NCI-H446 (cell line): ENCODE data around the gene ADORA2A.

Experiments
- DNase-seq, 2 experiments: peaks; one replicate each; lab custom pipeline; 2025; lab: John Stamatoyannopoulos, UW

The ADORA2A gene

DNA sequence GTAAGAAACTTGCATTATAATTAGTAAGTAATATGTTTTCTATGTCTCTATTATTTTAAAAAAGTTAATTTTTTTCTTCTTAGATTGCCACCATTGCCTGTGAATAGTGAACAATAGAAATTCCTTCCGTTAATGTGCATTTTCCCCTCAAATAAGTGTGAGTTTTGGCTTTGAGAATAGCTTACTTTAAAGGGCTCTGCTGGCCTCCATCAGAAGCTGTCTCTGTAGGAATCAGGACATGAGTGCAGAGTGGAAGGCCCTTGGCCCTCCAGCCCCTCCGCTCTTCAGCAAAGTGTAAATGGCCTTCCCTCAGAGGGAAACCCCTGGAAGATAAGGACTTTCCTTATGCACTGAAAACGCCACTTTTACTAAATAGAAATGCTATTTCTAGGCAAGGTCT is 24.1 kb upstream of the ADORA2A start:
- DNase-seq, result no peak

DNA sequence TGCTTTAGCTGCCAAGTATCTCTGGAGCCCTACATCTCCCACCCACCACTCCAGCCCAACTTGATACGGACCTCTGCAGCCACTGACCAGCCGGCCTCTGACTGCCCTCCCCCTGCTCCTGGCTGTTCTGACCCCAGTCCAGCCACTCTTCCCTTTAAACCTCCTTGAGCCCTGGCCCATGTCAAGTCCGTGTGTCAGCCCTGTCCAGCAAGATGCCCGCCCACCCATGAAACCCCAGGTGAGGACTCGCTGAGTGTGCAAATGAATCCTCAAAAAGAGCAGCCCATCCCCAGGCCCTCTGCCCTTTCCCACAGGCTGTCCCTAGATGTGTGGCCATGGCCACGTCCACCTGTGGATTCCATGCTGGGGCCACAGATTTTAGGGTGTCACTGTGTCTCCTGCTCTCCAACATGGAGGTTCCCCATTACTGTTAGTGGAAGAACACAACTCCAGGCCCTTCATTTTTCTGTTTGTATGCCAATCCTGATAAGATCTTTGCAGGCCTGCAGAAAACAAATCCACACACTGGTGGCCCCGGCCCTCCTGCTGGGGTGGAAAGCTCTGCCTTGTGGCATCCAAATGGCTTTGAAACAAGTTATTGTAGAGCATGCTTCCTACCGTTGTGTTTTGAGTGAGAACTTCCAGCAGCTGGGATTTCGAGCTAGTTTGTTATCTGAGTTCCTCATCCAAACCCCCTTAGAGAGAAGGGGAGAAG is 22.7 kb upstream of the ADORA2A start:
- no peak for DNase-seq

DNA sequence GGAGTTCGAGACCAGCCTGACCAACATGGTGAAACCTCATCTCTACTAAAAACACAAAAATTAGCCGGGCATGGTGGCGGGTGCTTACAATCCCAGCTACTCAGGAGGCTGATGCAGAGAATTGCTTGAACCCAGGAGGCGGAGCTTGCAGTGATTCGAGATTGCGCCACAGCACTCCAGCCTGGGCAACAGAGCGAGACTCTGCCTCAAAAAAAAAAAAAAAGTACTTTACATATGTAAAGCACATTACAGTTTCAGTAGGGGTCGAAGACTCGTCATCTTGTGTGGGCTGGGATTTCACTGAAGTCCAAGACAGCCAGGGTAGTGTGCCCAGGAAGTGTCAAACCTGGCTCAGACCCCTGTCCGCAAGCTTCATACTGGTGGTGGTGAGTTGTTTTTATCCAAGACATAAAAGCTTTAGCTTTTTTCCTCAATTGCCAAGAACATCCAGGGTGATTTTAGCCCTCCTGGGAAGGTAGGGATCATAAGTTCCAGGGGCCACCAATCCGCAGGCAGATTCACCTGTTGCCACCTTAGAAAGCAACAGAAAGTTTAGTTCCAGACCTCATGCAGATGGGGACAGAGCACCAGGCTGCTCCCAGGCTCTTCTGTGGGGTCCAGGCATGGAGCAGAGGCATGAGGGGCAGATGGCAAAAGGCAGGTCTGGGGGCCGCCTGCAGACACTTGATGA is 21.6 kb upstream of the ADORA2A start:
- DNase-seq, result no peak

DNA sequence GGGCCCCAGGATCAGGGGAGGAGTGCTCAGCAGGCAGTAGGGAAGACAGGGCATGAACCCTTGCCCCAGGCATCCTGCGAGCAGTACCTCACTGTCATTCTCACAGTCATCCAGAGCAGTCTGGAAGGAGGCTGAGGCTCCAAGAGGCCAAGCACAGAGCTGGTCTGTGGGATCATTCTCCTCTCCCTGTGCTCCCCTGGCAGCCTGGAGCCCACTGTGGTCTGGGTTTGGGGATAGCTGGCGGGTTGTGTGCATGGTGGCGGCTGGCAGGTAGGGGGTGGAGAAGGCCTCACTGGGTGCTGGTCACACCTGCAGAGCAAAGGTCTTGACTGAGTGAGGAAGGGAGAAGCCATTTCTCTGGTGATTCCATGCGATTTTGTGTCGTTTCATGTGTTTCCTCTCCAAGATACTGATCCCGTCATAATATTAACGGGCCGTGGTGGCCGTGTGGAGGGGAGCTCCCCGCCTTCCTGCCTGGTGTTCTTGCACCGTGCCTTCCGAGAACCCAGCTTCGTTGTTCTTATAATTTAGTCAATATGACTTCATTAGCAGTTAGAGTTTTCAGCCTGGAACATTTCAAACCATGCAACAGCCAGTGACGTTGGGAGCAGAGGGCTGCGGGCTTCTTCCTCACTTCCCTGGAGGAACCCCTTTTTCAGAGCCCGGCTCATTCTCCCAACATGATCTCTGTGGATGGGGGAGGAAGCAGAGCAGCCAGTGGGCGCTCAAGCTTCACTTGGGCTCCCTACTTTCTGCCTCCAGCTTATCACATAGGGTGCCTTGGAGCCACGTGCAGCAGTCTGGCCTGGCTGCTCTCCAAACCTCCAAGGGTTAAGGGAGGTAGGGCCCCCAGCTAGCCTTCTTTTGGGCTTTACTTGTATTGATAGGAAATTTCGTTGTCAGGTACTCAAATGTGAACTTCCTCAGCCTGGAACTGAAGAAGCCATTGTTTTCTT is 20.8 kb upstream of the ADORA2A start:
- DNase-seq, result no peak

DNA sequence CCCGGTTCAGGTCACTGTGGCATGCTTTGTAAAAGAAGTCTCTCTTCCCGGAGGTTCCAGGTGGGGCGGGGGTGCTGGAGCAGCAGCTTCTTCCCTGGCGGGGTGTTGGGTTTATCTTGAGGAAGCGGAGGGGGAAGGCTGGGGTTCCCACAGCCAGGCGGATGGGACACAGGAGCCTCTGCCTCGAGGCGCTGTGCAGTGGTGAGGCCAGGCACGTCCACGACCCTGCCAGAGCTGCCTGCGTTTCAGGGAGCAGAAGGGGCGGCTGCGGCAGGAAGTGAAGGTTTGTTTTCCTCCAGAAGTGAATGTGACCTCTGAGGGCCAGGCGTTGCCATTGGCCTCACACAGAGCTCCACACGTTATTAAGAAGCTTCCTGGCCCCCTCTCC is 20.1 kb upstream of the ADORA2A start:
- DNase-seq, result no peak

DNA sequence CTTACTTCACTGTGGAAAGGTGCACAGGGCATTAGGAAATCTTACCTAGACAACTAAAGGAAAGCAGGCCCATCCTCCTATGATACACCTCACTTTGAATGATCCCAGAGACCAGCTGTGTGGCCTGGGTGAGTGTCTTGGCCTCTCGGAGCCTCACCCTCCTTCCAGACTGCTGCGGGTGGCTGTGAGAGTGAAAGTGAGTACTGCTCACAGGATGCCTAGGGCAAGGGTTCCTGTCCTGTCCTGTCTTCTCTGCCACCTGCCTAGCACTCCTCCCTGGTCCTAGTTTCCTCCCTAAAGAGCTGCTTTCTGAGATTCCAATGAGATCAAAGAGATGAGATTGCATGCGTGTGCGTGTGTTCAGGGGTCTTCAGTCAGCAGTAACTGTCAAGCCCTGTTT is 19.5 kb upstream of the ADORA2A start:
- DNase-seq, result no peak

DNA sequence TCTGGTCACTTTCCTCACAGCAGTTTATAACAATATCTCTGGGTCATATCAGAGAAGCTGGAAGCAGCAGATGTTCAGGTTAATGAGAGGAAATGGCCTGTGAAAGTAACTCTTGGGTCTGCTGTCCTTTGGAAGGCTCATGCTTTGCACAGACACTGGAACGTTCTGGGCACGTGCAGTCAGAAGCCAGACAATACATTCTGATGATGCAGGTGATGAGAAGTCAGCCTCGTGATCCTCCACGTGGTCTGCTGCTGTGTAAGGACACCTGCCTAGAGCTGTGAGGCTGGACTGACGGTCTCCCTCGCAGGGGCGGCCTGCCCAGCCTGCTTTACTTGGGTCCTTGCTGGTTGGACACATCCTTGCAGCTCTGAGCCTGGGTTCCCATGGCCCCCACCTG is 18.8 kb upstream of the ADORA2A start:
- DNase-seq, result no peak

DNA sequence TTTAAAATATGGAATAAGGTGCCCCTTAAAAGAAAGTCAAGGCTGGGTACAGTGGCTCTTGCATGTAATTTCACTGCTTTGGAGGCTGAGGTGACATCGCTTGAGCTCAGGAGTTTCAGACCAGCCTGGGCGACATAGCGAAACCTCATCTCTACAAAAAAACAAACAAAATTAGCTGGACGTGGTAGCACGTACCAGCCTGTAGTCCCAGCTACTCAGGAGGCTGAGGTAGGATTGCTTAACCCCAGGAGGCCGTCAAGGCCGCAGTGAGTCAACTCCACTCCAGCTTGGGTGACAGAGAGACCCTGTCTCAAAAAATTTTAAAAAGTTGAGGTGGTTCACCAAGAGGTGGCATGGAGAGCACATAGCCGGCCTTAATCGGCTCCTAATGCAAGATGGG is 17.7 kb upstream of the ADORA2A start:
- no peak for DNase-seq

DNA sequence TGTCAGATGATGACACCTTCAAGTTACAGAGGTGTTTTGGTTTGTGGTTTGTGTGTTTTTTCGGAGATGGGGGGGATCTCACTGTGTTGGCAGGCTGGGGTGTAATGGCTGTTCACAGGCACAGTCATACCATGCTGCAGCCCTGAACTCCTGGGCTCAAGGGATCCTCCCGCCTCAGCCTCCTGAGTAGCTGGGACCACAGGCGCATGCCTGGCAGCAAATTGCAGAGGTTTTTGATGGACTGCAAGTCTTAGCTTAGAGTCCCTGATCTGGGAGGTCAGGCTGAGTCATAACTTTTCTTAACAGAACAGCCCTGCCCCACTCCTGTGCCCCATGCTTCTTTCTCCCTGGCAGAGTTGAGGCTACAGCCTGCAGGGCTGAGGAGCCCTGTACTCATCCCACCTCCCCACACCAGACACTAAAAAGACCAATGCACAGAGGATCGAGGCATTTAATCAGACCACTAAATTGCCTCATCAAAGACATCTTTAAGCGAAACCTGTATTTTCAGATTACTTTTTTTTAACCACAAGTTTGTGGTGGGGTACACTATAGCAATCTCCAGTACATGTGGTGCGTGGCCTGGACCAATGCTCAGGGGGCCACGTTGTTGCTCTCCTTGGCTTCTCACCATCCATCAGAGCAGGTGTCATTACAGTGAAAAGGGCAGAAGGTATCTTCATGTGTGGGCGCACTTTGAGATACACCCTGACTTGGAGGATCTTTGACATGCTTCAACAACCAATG is 17.1 kb upstream of the ADORA2A start:
- no peak for DNase-seq

DNA sequence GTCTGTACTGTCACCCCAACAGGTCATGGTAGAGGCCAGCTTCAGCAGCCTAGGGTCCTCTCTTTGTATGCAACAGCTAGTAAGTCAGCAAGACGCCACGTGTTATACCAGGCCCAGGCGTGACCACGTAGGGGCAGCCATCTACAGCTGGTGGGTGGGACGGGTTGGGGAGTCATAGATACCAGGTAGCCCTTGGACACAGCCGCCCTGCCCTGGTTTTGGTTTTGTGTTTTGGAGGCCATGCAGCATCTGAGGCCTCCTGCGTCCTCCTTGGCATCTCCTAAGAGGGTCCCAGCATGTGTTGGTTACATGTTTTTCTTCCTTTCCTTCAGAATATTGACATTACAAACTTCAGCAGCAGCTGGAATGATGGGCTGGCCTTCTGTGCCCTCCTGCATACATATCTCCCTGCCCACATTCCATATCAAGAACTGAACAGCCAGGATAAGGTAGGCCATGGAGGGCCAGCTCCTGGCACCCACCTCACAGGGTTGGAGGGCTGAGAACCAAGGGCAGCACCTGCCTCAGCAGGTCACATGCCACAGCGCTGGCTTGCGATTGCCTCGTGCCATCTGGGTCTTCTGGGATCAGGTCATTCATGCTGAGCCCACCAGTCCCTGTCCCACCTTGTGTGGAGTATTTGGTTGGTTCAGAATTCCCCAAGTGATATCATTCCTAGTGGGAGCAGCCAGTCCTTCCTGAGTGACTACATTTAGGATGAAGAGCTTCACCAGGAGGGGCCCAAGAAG is 16.0 kb upstream of the ADORA2A start:
- no peak for DNase-seq

DNA sequence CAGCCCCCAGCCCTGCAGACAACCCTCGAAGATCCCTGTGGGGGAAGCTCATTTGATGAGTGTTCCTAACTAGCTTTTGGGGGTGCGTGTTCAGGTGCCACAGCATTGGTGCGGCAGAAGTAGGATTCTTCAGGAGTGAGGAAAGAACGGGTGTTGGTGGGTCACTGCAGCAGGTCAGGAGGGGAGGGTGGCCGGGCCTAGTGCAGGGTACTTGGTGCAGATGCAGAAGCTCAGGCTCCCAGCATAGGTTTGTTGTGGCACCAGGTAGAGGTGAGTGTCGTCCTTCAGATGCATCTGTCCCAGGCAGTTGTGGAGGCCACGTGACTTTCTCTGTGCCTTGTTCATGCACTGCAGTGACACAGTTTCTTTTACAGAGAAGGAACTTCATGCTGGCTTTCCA is 15.1 kb upstream of the ADORA2A start:
- no peak for DNase-seq

DNA sequence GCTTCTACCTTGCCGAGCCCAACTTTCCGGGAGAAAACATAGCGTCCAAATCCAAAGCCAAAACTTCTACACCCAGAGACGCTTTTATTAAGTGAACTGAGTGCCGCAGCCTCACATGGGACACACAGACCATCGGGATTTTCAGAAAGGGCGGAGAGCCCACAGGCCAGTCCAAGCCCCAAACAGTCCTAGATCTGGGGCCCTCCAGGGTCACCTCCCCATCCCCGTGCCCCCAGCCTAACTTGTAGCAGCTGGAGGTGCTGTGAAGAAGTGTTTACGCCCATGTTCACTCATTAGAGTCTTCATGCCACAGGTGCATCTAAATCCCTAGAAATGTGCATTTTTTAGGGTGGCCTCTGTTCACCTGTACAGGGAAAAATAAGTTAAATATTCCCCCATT is 14.1 kb upstream of the ADORA2A start:
- no peak for DNase-seq

DNA sequence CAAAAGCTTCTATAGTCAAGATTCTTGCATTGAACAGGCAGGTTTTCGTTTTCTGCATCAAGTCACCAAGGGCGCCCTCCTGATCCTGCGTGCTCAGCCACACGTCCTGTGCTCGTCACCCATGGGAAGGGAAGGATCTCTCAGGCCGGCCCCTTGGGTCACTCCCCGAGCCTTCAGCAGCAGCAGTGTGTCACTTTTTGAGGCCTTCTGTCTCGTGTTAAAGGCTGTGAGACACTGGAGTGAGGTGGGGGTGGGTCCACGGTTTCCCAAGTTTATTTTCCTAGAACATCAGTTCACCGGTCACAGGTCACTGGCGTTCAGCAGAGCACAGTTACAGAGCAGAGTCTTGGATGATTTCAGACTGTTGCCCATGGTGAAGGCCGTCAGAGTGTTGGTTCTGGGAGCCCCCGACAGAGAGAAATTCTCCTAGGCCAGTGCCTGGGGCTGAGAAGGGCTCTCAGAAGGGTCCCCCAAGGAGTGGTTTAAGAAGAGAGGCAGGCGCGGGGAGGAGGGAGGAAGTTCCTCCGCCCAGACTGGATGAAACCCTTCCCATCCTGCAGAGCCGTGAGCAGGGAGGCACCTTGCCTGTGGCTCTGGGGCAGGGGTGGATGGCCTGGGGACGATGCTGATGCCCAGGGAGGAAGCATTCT is 13.5 kb upstream of the ADORA2A start:
- DNase-seq, result no peak

DNA sequence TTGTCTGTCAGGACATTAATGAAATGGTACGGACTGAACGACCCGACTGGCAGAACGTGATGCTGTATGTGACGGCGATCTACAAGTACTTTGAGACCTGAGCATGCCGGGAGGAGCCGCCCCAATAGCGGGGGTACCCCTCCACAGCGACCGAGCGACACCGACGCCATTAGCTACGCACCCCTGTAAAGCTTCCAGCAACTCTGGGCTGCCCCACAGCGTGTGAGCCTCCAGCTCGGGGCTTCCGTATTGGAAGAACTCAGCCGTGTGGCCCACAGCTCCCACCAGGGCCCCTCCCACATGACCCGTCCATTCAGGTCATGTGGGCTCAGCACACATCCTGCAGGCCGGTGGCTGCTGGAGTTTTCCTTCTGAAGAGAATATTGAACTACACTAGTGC is 12.9 kb upstream of the ADORA2A start:
- no peak for DNase-seq

DNA sequence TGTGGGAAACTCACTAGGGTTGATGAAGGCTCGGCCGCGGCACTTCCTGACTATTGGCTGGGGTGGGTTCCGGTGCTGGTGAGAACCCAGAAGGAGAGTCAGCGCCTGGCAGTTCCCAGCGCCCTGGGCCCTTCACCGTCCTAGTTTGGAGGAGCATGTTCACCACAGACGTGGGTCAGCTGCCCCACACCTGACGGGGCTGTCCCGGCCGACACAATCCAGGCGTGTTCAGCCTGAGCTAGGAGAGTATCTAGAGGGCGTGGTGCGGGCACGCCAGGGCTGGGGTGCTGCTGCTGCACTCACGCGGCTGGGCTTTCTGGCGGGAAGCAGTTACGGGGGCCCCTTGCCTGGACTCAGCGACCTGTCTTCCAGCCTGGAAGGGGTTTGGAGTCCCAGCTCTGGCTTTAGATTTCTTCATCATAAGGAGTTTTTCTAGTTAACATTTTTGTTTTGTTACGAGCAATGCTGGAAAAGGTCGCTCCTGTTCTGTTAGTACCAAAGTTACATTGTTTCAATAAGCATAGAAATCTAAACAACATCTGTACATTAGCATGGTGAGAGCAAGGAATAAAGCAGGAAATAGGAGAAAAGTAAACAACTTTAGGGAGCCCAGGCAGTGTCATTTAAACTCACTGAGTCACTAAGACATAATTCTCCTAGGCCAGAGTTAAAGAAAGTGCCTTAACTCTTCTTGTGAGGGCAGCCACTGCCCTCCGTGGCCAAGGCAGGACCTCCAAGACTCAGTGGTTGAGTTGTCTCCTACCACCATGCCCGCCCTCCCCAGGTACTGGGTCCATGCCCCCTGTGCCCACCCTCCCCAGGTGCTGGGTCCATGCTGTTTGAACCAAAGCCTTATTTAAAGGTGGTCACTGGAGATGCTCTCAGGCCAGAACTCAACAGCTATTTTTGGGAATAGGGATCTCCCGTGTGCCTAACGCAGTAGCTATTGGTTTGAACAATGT is 12.1 kb upstream of the ADORA2A start:
- DNase-seq, result no peak

DNA sequence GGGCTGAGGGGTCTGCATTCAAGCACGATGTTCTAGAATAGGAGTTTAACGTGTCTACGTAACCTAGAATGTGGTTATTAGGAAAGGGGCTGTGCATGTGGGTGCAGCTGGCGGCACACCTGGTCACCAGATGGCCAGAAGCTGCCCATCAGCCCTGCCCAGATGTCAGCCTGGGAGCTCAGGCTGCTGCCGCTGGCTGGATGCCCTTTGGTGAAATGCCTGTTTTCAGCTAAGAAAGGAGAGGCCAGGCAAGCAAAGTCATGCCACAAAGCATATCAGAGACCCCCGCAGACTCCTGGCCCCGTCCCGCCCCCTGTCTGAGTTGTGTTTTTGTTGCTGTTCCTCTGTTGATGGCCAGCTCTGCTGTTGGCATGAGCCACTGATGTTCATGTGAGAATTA is 11.3 kb upstream of the ADORA2A start:
- DNase-seq, result peak in 1 of 2 experiments; percentile 75

DNA sequence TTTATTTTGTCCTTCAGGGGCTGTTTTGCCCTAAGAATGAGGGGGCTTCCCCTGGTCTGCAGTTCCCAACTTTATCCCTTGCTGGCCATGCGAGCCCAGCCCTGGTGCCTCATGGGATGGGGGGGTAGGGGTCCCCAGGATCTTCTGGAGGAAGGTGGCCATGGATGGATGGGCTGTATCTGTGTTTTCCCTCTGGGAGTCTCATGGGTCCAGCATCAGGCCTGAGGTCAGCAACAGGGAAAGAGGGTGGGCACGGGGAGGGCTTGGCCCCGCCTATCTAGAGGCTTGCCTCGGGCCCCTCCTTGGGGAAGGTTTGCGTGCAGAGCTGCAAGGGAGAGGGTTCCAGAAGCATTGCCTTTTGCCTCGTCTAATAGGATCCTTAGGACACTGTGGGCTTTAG is 10.8 kb upstream of the ADORA2A start:
- DNase-seq, result no peak

DNA sequence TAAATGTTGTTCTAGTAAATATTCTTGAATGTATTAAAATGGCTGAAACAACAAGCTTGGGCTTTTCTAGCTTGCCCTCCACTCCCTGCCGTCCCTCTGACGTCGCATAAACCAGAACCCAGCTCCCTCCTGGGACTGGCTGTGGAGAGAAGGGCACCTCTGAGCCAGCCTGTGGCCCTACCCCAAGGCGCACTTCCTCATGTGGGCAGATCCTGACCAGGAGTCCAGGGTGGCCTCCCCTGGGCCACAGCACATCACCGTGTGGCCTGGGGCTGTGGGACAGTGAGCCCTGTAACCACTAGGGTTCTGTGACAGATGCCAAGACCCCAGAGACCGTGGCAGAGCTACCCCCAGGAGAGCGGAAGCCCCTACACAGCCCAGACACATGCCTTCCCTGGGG is 10.2 kb upstream of the ADORA2A start:
- DNase-seq, result no peak

DNA sequence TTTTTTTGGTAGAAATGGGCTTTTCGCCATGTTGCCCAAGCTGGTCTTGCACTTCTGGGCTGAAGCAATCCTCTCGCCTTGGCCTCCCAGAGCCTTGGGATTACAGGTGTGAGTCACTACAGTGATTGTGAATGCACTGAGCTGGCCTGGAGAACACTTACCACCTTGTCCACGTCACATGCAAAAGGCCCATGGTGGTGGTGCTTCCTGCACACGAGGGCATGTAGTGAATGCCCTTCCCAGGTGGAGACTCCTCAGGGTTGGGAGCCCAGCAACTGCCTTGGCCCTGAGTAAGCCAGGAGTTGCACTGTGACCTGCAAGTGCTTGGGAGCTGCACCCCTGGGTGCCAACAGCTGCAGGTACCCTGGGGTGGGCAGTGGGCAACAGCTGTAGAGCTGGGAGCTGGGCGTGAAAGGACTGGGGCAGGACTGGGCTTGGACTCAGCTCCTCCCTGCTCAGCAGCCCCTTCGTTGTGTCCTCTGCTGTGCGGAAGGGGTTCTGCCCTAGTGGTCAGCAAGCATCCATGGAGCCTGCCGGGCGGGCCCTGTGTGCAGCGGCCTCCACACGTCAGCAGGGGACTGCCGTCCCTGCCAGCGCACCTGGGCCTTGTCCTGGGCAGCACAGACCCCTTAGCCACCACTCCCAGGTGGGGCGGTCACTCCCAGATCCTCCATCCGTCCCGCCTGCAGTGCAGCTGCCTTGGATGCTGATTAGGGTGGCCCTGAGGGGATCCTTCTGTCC is 9.3 kb upstream of the ADORA2A start:
- no peak for DNase-seq
